Adipocyte (in vitro differentiated cells): ENCODE measurements around the gene AGPAT2.

ENCODE experiments used
- DNase-seq: peaks from one replicate; pipeline ENCODE4 v3.0.0-alpha.2; 2015; ENCODE audit warnings: low read depth
- H3K27me3 ChIP-seq: replicated peaks from 2 replicates; pipeline ENCODE4 v1.7.0; 2013; ENCODE audit warnings: mild to moderate bottlenecking, low read length, moderate library complexity; ENCODE audit not compliant: control insufficient read depth, insufficient read depth
- H3K36me3 ChIP-seq: 2 replicates; pipeline ENCODE4 v1.7.0; 2013; ENCODE audit warnings: low read length, mild to moderate bottlenecking, moderate library complexity; ENCODE audit not compliant: control insufficient read depth, insufficient read depth, severe bottlenecking
- H3K4me1 ChIP-seq: 2 replicates; pipeline ENCODE4 v1.7.0; 2013; ENCODE audit warnings: mild to moderate bottlenecking, low read length, moderate library complexity; ENCODE audit not compliant: control insufficient read depth, insufficient read depth
- H3K4me3 ChIP-seq: 2 replicates; pipeline ENCODE4 v1.7.0; 2013; ENCODE audit warnings: mild to moderate bottlenecking, low read length, moderate library complexity
- H3K9ac ChIP-seq: 2 replicates; pipeline ENCODE4 v1.7.0; 2013; ENCODE audit warnings: mild to moderate bottlenecking, low read length, moderate library complexity
- H3K9me3 ChIP-seq: 2 replicates; pipeline ENCODE4 v1.7.0; 2013; ENCODE audit warnings: mild to moderate bottlenecking, low read length, moderate library complexity; ENCODE audit not compliant: control insufficient read depth

Gene AGPAT2

DNA sequence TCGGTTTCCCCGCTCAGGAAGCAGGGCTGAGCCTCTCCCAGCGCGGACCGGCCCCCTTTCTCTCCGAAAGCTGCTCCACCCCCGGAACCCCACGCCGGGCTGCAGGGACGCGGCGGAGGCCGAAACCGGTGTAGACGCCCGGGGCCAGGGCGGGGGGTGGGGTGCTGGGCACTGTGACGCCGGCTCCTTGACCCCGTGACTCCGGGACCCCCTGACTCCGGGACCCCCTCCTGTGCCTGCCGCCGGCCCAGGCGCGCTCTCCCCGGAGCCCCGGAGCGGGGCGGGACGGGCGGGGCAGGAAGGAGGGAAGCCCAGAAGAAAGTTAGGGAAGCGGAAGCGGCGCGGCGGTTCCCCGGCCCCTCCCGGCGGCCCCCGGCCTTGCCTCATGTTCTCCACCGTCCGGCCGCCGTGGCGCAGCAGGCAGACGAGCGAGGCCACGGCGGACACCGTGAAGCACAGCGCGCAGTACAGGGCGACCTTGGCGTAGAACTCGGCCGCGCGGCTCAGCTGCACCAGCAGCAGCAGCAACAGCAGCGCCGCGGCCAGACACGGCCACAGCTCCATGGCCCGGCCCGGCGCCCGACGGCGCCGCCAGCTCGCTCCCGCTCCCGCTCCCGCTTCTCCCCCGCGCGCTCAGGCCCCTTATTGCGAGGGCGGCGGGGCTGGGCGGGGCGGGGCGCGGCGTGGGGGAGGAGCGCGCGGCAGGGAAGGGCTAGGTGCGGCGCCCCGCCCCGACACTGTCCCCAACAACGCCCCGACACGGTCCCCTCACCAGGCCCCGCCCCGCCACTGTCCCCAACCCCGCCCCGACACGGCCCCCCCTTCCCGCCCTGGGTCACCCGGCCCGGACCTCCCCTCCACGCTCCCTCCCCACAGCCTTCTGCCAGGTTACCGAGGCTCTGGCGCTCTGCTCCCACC is at the start of gene AGPAT2:
TSS of gene AGPAT2 (minus strand) at position 664 of the 918 bp plus-strand sequence. CDS start at position 564, 100 bp downstream.
- H3K9ac ChIP-seq = peak within 1 kb of the TSS; percentile 96
- peak within 1 kb of the TSS; percentile 93 for H3K4me3 ChIP-seq
- peak; percentile 82 for DNase-seq
- H3K4me1 ChIP-seq = peaks cover 31% of the 10 kb centered on the region
- no peaks in the 10 kb centered on the region for H3K9me3 ChIP-seq
- no peaks in the 10 kb centered on the region for H3K27me3 ChIP-seq
- peaks cover 12% of the 10 kb centered on the region for H3K36me3 ChIP-seq

- H3K4me1 ChIP-seq = peaks cover under 1% of the 10 kb centered on the region
- H3K27me3 ChIP-seq = peaks cover 31% of the 10 kb centered on the region
- no peaks in the 10 kb centered on the region for H3K36me3 ChIP-seq
- no peaks in the 10 kb centered on the region for H3K9me3 ChIP-seq
- H3K4me3 ChIP-seq = no peak overlapping the region
- DNase-seq = no peak
- H3K9ac ChIP-seq = no peak overlapping the region
These were observed 48.7 kb upstream of the AGPAT2 start for GRCh38 chr9:136735812-136736480.

GRCh38 chr9:136734837-136735496 is 47.7 kb upstream of the AGPAT2 start:
- H3K9ac ChIP-seq = no peak overlapping the region
- H3K4me1 ChIP-seq = no peaks in the 10 kb centered on the region
- peaks cover 21% of the 10 kb centered on the region for H3K27me3 ChIP-seq
- no peaks in the 10 kb centered on the region for H3K9me3 ChIP-seq
- no peaks in the 10 kb centered on the region for H3K36me3 ChIP-seq
- DNase-seq = no peak
- H3K4me3 ChIP-seq = no peak overlapping the region

GRCh38 chr9:136733611-136734010 is 46.4 kb upstream of the AGPAT2 start:
- Histone ChIP-seq H3K27me3 (peaks cover 8% of the 10 kb centered on the region), H3K4me1 (peaks cover 10% of the 10 kb centered on the region), H3K9me3 (no peaks in the 10 kb centered on the region), H3K9ac (no peak overlapping the region), H3K4me3 (no peak overlapping the region), H3K36me3 (no peaks in the 10 kb centered on the region)
- no peak for DNase-seq

GRCh38 chr9:136732444-136733178 is 45.4 kb upstream of the AGPAT2 start:
- Histone ChIP-seq H3K27me3 (no peaks in the 10 kb centered on the region), H3K4me3 (no peak overlapping the region), H3K4me1 (peaks cover 10% of the 10 kb centered on the region), H3K9ac (no peak overlapping the region), H3K9me3 (no peaks in the 10 kb centered on the region), H3K36me3 (no peaks in the 10 kb centered on the region)
- DNase-seq = no peak

DNA sequence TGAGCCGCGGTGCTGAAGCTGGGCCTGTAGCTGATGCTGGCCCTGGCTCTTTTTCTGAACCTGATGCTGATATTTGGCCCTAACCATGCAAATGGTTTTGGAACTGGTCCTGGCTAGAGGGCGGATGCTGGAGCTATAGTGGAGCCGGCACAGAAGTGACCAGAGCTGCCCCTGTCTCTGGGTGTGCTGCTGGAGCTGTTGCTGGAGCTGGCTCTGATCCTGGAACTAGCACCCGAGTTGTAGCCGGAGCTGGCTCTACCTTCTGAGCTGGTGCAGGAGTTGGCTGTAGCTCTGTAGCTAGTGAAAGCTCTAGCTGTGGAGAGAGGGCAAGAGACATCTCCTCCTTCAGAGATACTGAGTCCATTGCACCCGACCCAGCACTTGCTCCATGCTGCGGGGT is 42.7 kb upstream of the AGPAT2 start:
- no peak for DNase-seq
- H3K4me1 ChIP-seq = peaks cover 27% of the 10 kb centered on the region
- H3K27me3 ChIP-seq = no peaks in the 10 kb centered on the region
- H3K4me3 ChIP-seq = no peak overlapping the region
- no peaks in the 10 kb centered on the region for H3K9me3 ChIP-seq
- no peak overlapping the region for H3K9ac ChIP-seq
- peaks cover 20% of the 10 kb centered on the region for H3K36me3 ChIP-seq

DNA sequence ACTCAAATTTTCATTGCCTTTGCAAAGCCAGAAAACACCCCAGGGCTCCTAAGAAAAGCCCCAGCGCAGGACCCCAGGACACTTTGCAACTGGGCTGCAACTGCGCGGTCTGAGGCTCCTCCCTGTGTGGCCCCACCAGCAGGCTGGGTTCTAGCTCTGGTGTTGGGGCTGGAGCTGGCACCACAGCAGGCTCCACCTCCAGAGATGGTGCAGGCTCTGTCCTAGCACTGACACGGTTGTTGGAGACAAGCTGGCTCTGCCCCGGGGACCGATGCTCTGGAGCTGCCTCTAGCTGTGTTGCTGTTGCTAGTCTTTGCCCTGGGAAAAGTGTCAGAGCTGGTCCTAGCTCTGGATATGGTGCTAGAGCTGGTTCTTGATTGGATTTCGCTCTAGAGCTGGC is 41.9 kb upstream of the AGPAT2 start:
- H3K4me1 ChIP-seq = peaks cover 27% of the 10 kb centered on the region
- peak overlapping the region; percentile 85 for H3K4me3 ChIP-seq
- DNase-seq = no peak
- no peaks in the 10 kb centered on the region for H3K27me3 ChIP-seq
- H3K9ac ChIP-seq = peak overlapping the region; percentile 88
- H3K36me3 ChIP-seq = peaks cover 28% of the 10 kb centered on the region
- no peaks in the 10 kb centered on the region for H3K9me3 ChIP-seq

DNA sequence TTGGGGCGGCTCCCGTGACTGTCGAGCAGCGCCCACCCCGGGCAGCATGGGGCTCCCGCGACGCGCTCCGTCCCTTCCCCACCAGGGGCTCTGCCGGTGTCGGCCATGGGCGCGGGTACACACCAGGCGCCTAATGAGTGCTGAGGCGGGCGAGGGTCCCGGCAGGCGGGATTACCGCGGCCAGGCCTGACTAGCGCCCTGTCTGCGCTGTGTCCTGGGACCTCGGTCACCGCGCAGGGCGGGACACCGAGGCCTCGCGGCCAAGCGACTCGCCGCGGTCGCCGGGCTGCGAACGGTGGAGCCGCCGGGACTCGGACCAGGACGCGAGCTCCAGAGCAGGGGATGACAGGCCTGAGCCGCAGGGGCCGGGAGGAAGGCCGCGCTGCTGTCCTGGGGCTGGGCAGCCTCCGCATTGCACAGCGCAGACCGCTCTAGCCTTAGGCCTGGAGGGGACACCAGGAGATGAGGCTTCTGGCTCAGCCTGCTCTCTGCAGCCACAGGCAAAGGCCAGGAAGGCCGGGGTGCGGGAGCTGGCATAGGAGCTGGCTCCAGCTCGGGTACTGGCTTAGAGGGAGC is 41.4 kb upstream of the AGPAT2 start:
- Histone ChIP-seq H3K9ac (peak overlapping the region; percentile 88), H3K27me3 (no peaks in the 10 kb centered on the region), H3K4me3 (peak overlapping the region; percentile 85), H3K9me3 (no peaks in the 10 kb centered on the region), H3K36me3 (peaks cover 33% of the 10 kb centered on the region), H3K4me1 (peaks cover 27% of the 10 kb centered on the region)
- DNase-seq = peak; percentile 66

DNA sequence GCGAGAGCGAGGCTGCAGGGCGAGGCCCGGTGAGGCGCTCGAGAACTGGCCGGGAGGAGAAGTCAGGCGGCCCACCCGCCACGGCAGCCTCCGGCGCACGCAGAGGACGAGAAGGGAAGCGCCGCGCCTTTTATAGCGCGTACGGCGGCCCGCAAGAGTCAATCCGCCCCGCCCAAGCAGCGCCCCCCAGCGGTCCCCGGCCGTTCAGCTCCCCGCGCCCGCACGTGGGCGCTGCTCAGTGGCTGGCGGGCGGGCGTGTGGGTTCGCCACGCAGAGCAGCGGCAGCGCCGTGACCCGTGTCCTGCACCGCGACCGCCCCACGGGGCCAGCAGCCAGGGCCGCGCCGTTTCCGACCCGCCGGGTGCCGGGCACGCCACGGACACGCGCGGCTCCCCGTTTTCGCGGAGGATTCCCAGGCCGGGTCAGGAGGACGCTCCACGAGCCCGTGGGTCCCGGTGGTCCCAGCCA is 40.9 kb upstream of the AGPAT2 start:
- H3K4me3 ChIP-seq = peak overlapping the region; percentile 85
- H3K4me1 ChIP-seq = peaks cover 27% of the 10 kb centered on the region
- no peaks in the 10 kb centered on the region for H3K27me3 ChIP-seq
- peak; percentile 94 for DNase-seq
- peaks cover 38% of the 10 kb centered on the region for H3K36me3 ChIP-seq
- H3K9ac ChIP-seq = peak overlapping the region; percentile 88
- no peaks in the 10 kb centered on the region for H3K9me3 ChIP-seq

GRCh38 chr9:136726631-136727191 is 39.5 kb upstream of the AGPAT2 start:
- peaks cover 27% of the 10 kb centered on the region for H3K4me1 ChIP-seq
- H3K4me3 ChIP-seq = peak overlapping the region; percentile 85
- peak; percentile 53 for DNase-seq
- no peaks in the 10 kb centered on the region for H3K9me3 ChIP-seq
- H3K9ac ChIP-seq = peak overlapping the region; percentile 88
- H3K36me3 ChIP-seq = peaks cover 44% of the 10 kb centered on the region
- H3K27me3 ChIP-seq = no peaks in the 10 kb centered on the region
